Common myeloid progenitor, CD34-positive (primary cell): Measurements from ENCODE around the gene NTM.
"Not testable (repeated sequence)": the region's sequence is repeated elsewhere in the genome, so short reads cannot be mapped to it uniquely, and the experiment has no call there.

Experiments
- CTCF ChIA-PET: fragments of 350-600 bp; sonication (Branson Sonifier 250); formaldehyde crosslinking; loops from one replicate; lab custom pipeline; 2021; ENCODE audit warnings: antibody characterized with exemption; lab: Charles Lee
- POLR2A ChIA-PET: fragments of 350-600 bp; sonication (Branson Sonifier 250); formaldehyde crosslinking; loops from one replicate; lab custom pipeline; 2021; ENCODE audit warnings: antibody characterized with exemption; lab: Charles Lee
- DNase-seq, 3 donors: peaks; one replicate each; pipeline versions ENCODE4 v3.0.0 to v3.0.0-alpha.2; 2013
- H3K27ac ChIP-seq, 2 experiments: 1 replicate in 1 of 2; 2 replicates in 1 of 2; pipeline ENCODE4 v1.7.0; 2013; ENCODE audit warnings: inconsistent platforms in 2 of 2, low read length in 2 of 2, mild to moderate bottlenecking in 2 of 2, low read depth in 1 of 2, moderate library complexity in 1 of 2; ENCODE audit not compliant: severe bottlenecking in 2 of 2, insufficient read depth in 1 of 2, poor library complexity in 1 of 2
- H3K27me3 ChIP-seq, 5 experiments: replicated peaks in 2 of 5; 1 replicate in 3 of 5; 2 replicates in 2 of 5; pipeline versions ENCODE4 v1.6.1 to v1.7.0; 2013; ENCODE audit warnings: low read length in 4 of 5, mild to moderate bottlenecking in 2 of 5, moderate library complexity in 2 of 5, inconsistent platforms in 1 of 5; ENCODE audit not compliant: insufficient read depth in 5 of 5, control insufficient read depth in 4 of 5
- H3K36me3 ChIP-seq, 4 experiments: 1 replicate in 2 of 4; 2 replicates in 2 of 4; pipeline versions ENCODE4 v1.6.1 to v1.7.0; 2013; ENCODE audit warnings: low read length in 3 of 4, control low read depth in 1 of 4, mild to moderate bottlenecking in 1 of 4; ENCODE audit not compliant: control insufficient read depth in 4 of 4, insufficient read depth in 4 of 4
- H3K4me1 ChIP-seq, 4 experiments: 1 replicate in 3 of 4; 2 replicates in 1 of 4; pipeline versions ENCODE4 v1.6.1 to v1.7.1; 2013; ENCODE audit warnings: low read length in 3 of 4, mild to moderate bottlenecking in 3 of 4, control low read depth in 1 of 4, inconsistent platforms in 1 of 4, moderate library complexity in 1 of 4; ENCODE audit not compliant: control insufficient read depth in 4 of 4, insufficient read depth in 4 of 4; ENCODE audit errors: control extremely low read depth in 1 of 4
- H3K4me3 ChIP-seq, 7 experiments: 1 replicate in 4 of 7; 2 replicates in 3 of 7; pipeline versions ENCODE4 v1.5.1 to v1.7.0; 2013; ENCODE audit warnings: mild to moderate bottlenecking in 7 of 7, low read length in 6 of 7, moderate library complexity in 6 of 7, inconsistent platforms in 2 of 7, low read depth in 2 of 7, control low read depth in 1 of 7; ENCODE audit not compliant: insufficient read depth in 4 of 7, control insufficient read depth in 1 of 7; ENCODE audit errors: extremely low read depth in 1 of 7
- H3K9me3 ChIP-seq, 5 experiments: 1 replicate in 4 of 5; 2 replicates in 1 of 5; pipeline versions ENCODE4 v1.6.1 to v1.7.1; 2013; ENCODE audit warnings: low read length in 4 of 5, mild to moderate bottlenecking in 2 of 5, inconsistent platforms in 1 of 5, low read depth in 1 of 5, moderate library complexity in 1 of 5; ENCODE audit not compliant: control insufficient read depth in 4 of 5, insufficient read depth in 2 of 5; ENCODE audit errors: control extremely low read depth in 1 of 5
- WGBS: methylation state at CpG from one replicate; pipeline ENCODE4 v1.1.5; 2013; ENCODE audit not compliant: insufficient coverage; 5-methylcytosine and 5-hydroxymethylcytosine counted together

Gene NTM

GRCh38 chr11:131907371-131907770 lies 537.0 kb downstream of the NTM start:
- POLR2A ChIA-PET = no interaction called here
- no peaks in the 10 kb centered on the region for H3K36me3 ChIP-seq
- CTCF ChIA-PET = no interaction called here
- peaks cover 25 to 81% (median 36%) of the 10 kb centered on the region in 5 experiments for H3K27me3 ChIP-seq
- DNase-seq = no peak
- H3K4me3 ChIP-seq = no peak overlapping the region
- peaks cover 0 to 16% (median 10%) of the 10 kb centered on the region in 4 experiments for H3K4me1 ChIP-seq
- no peaks in the 10 kb centered on the region for H3K9me3 ChIP-seq
- WGBS = 100% methylated on average over 1 of the region's 5 CpGs
- no peak overlapping the region for H3K27ac ChIP-seq

- no peak for DNase-seq
- POLR2A ChIA-PET = no interaction called here
- CTCF ChIA-PET = interaction anchor here (1.2 kb wide), 1 partner anchor 160 kb away, joined by 3 read pairs; no protein-coding TSS in a partner anchor
- Histone ChIP-seq H3K27me3 (peaks cover 28 to 85% (median 38%) of the 10 kb centered on the region in 5 experiments), H3K36me3 (no peaks in the 10 kb centered on the region), H3K4me3 (no peak overlapping the region), H3K4me1 (peaks cover 0 to 16% (median 10%) of the 10 kb centered on the region in 4 experiments), H3K9me3 (no peaks in the 10 kb centered on the region), H3K27ac (no peak overlapping the region)
- no CpG with 5 or more reads among the region's 2 CpGs for WGBS
Measured at GRCh38 chr11:131908316-131908715, 537.9 kb downstream of the NTM start.

GRCh38 chr11:131909426-131910177 lies 539.2 kb downstream of the NTM start:
- no peak overlapping the region for H3K27ac ChIP-seq

GRCh38 chr11:131910178-131910522 lies 539.7 kb downstream of the NTM start:
- ChIA-PET CTCF (interaction anchor here (0.8 to 1.3 kb wide), 2 partner anchors 161 to 165 kb away, joined by 3 read pairs; no protein-coding TSS in a partner anchor), POLR2A (no interaction called here)
- Histone ChIP-seq H3K27ac (no peak overlapping the region), H3K27me3 (peaks cover 31 to 91% (median 43%) of the 10 kb centered on the region in 5 experiments), H3K9me3 (no peaks in the 10 kb centered on the region), H3K4me3 (no peak overlapping the region), H3K4me1 (peaks cover 0 to 16% (median 10%) of the 10 kb centered on the region in 4 experiments), H3K36me3 (no peaks in the 10 kb centered on the region)
- WGBS = 3% methylated on average over 8 of the region's 21 CpGs
- DNase-seq = no peak

More at GRCh38 chr11:131909426-131910177, 539.2 kb downstream of the NTM start:
- Histone ChIP-seq H3K36me3 (no peaks in the 10 kb centered on the region), H3K27me3 (peaks cover 30 to 95% (median 40%) of the 10 kb centered on the region in 5 experiments), H3K4me3 (no peak overlapping the region), H3K9me3 (no peaks in the 10 kb centered on the region), H3K4me1 (peaks cover 0 to 16% (median 10%) of the 10 kb centered on the region in 4 experiments)
- ChIA-PET POLR2A (no interaction called here), CTCF (interaction anchor here (1.2 kb wide), 1 partner anchor 161 kb away, joined by 3 read pairs; no protein-coding TSS in a partner anchor)
- DNase-seq = no peak
- WGBS = 35% methylated on average over 7 of the region's 10 CpGs

GRCh38 chr11:131910523-131911387 lies 540.3 kb downstream of the NTM start:
- DNase-seq = peak in 2 of 3 donors; percentile 26 to 57

GRCh38 chr11:131911388-131912032 lies 541.1 kb downstream of the NTM start:
- H3K9me3 ChIP-seq, H3K27ac ChIP-seq, POLR2A ChIA-PET, H3K36me3 ChIP-seq: not testable (repeated sequence)
- CTCF ChIA-PET = interaction anchor here (0.7 to 1.3 kb wide), 4 partner anchors 155 to 163 kb away, joined by 3 to 4 read pairs (median 3); no protein-coding TSS in a partner anchor
- 23% methylated on average over 15 of the region's 36 CpGs for WGBS
- Histone ChIP-seq H3K27me3 (peaks cover 31 to 85% (median 38%) of the 10 kb centered on the region in 5 experiments), H3K4me3 (peak overlapping the region in 3 of 7 experiments; percentile 32 to 43 (median 43)), H3K4me1 (peaks cover 0 to 16% (median 10%) of the 10 kb centered on the region in 4 experiments)
- DNase-seq = peak in 2 of 3 donors; percentile 9 to 40

More at GRCh38 chr11:131910523-131911387, 540.3 kb downstream of the NTM start:
- Histone ChIP-seq H3K27me3 (peaks cover 31 to 85% (median 40%) of the 10 kb centered on the region in 5 experiments), H3K27ac (no peak overlapping the region), H3K4me1 (peaks cover 0 to 16% (median 10%) of the 10 kb centered on the region in 4 experiments), H3K9me3 (no peaks in the 10 kb centered on the region), H3K36me3 (no peaks in the 10 kb centered on the region), H3K4me3 (peak overlapping the region in 4 of 7 experiments; percentile 32 to 43 (median 40))
- ChIA-PET CTCF (interaction anchor here (0.7 to 1.3 kb wide), 5 partner anchors 154 to 166 kb away, joined by 3 to 4 read pairs (median 3); no protein-coding TSS in a partner anchor), POLR2A (no interaction called here)
- WGBS = 0% methylated on average over 71 of the region's 105 CpGs
